Measurements from ENCODE around the gene EIF2B2.

DNA sequence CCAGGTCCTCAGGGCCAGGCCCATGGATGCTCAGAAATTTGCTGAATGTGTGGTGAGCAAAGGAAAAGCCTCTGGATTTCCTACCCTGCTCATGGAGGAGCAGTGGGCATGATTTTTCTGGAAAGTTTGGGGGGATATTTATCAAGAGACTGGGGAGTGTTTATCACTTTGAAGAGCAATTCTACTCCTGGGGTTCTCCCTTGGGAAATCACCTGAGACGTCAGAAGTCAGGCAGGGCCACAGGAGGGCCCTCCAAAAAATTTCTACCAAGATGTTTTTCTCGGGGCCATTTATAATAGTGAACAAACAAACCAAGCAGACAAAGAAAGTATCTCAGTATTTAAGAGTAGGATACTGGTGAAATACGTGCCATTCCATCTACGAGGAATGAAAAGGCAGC is 20.1 kb upstream of the EIF2B2 start:
- TF ChIP-seq, protein P1, sequence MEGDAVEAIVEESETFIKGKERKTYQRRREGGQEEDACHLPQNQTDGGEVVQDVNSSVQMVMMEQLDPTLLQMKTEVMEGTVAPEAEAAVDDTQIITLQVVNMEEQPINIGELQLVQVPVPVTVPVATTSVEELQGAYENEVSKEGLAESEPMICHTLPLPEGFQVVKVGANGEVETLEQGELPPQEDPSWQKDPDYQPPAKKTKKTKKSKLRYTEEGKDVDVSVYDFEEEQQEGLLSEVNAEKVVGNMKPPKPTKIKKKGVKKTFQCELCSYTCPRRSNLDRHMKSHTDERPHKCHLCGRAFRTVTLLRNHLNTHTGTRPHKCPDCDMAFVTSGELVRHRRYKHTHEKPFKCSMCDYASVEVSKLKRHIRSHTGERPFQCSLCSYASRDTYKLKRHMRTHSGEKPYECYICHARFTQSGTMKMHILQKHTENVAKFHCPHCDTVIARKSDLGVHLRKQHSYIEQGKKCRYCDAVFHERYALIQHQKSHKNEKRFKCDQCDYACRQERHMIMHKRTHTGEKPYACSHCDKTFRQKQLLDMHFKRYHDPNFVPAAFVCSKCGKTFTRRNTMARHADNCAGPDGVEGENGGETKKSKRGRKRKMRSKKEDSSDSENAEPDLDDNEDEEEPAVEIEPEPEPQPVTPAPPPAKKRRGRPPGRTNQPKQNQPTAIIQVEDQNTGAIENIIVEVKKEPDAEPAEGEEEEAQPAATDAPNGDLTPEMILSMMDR (conservative IDR thresholded peaks at IDR 0.05): no peak
- TF ChIP-seq EZH2 (IDR thresholded peaks at IDR 0.05; ENCODE audit: low read depth): no peak

All from PC-9 (cell line).